HEK293 (cell line): ENCODE data around the gene PFAS.

ENCODE experiments used
- ELK4 ChIP-seq: IDR thresholded peaks from 2 replicates; pipeline ENCODE4 v1.6.1; 2011; ENCODE audit warnings: mild to moderate bottlenecking, low read depth, low read length, borderline replicate concordance
- GLIS1 ChIP-seq: fragments of 450-650 bp; formaldehyde crosslinking; IDR thresholded peaks from 2 replicates; pipeline ENCODE4 v1.5.1; 2016; ENCODE audit warnings: missing biosample characterization, missing genetic modification characterization
- HOXA7 ChIP-seq: sonication (generic); formaldehyde crosslinking; IDR thresholded peaks from 2 replicates; pipeline ENCODE4 v1.8.1; 2022; ENCODE audit warnings: missing genetic modification reagents, borderline replicate concordance
- SETDB1 ChIP-seq: IDR thresholded peaks from one replicate; pipeline ENCODE4 v1.6.1; 2017; ENCODE audit warnings: mild to moderate bottlenecking, low read length, moderate library complexity, mixed read lengths; ENCODE audit not compliant: insufficient read length
- ZBTB48 ChIP-seq: fragments of 450-650 bp; formaldehyde crosslinking; IDR thresholded peaks from 2 replicates; pipeline ENCODE4 v1.5.1; 2016; ENCODE audit warnings: missing biosample characterization, missing genetic modification characterization
- ZNF114 ChIP-seq: fragments of 450-650 bp; formaldehyde crosslinking; IDR thresholded peaks from 2 replicates; pipeline ENCODE4 v1.5.0; 2017; ENCODE audit warnings: missing biosample characterization, missing genetic modification characterization
- ZNF132 ChIP-seq: fragments of 450-650 bp; formaldehyde crosslinking; IDR thresholded peaks from 2 replicates; pipeline ENCODE4 v1.5.1; 2017; ENCODE audit warnings: missing biosample characterization, missing genetic modification characterization, borderline replicate concordance
- ZNF157 ChIP-seq: fragments of 450-650 bp; formaldehyde crosslinking; IDR thresholded peaks from 2 replicates; pipeline ENCODE4 v1.5.1; 2016; ENCODE audit warnings: missing biosample characterization, missing genetic modification characterization
- ZNF280D ChIP-seq: fragments of 450-650 bp; formaldehyde crosslinking; IDR thresholded peaks from 2 replicates; pipeline ENCODE4 v1.5.1; 2016; ENCODE audit warnings: missing biosample characterization, missing genetic modification characterization
- ZNF311 ChIP-seq: fragments of 450-650 bp; formaldehyde crosslinking; IDR thresholded peaks from 2 replicates; pipeline ENCODE4 v1.5.1; 2017; ENCODE audit warnings: missing biosample characterization, missing genetic modification characterization, borderline replicate concordance
- ZNF37A ChIP-seq: fragments of 450-650 bp; IDR thresholded peaks from 2 replicates; pipeline ENCODE4 v1.5.1; 2018; ENCODE audit warnings: missing biosample characterization, missing genetic modification characterization
- ZNF391 ChIP-seq: fragments of 450-650 bp; formaldehyde crosslinking; IDR thresholded peaks from 2 replicates; pipeline ENCODE4 v1.5.1; 2016; ENCODE audit warnings: low read depth, missing biosample characterization, missing genetic modification characterization, borderline replicate concordance
- ZNF48 ChIP-seq: fragments of 450-650 bp; formaldehyde crosslinking; IDR thresholded peaks from 2 replicates; pipeline ENCODE4 v1.5.1; 2016; ENCODE audit warnings: missing biosample characterization, missing genetic modification characterization
- ZNF549 ChIP-seq: fragments of 450-650 bp; IDR thresholded peaks from 2 replicates; pipeline ENCODE4 v1.5.1; 2018; ENCODE audit warnings: missing biosample characterization, missing genetic modification characterization, mild to moderate bottlenecking, inconsistent platforms, moderate library complexity
- ZNF585B ChIP-seq: fragments of 450-650 bp; formaldehyde crosslinking; IDR thresholded peaks from 2 replicates; pipeline ENCODE4 v1.5.1; 2016; ENCODE audit warnings: missing biosample characterization, missing genetic modification characterization
- ZNF692 ChIP-seq: fragments of 450-650 bp; formaldehyde crosslinking; IDR thresholded peaks from 2 replicates; pipeline ENCODE4 v1.5.1; 2016; ENCODE audit warnings: missing biosample characterization, missing genetic modification characterization
- ZNF776 ChIP-seq: fragments of 450-650 bp; formaldehyde crosslinking; IDR thresholded peaks from 2 replicates; pipeline ENCODE4 v1.5.0; 2017; ENCODE audit warnings: missing biosample characterization, missing genetic modification characterization, borderline replicate concordance
- ZNF830 ChIP-seq: fragments of 450-650 bp; IDR thresholded peaks from 2 replicates; pipeline ENCODE4 v1.5.0; 2018; ENCODE audit warnings: missing biosample characterization, missing genetic modification characterization, low read depth, mild to moderate bottlenecking, moderate library complexity
- TF ChIP-seq, protein P1 (sequence below): fragments of 450-650 bp; formaldehyde crosslinking; IDR thresholded peaks from 2 replicates; pipeline ENCODE4 v1.5.1; 2016; ENCODE audit warnings: missing biosample characterization, missing genetic modification characterization, borderline replicate concordance
- TF ChIP-seq, protein P2 (sequence below): fragments of 450-650 bp; formaldehyde crosslinking; IDR thresholded peaks from 2 replicates; pipeline ENCODE4 v1.5.1; 2016; ENCODE audit warnings: missing biosample characterization, missing genetic modification characterization
- TF ChIP-seq, protein P3 (sequence below): fragments of 450-650 bp; formaldehyde crosslinking; IDR thresholded peaks from 2 replicates; pipeline ENCODE4 v1.5.1; 2017; ENCODE audit warnings: missing biosample characterization, missing genetic modification characterization

PFAS gene

DNA sequence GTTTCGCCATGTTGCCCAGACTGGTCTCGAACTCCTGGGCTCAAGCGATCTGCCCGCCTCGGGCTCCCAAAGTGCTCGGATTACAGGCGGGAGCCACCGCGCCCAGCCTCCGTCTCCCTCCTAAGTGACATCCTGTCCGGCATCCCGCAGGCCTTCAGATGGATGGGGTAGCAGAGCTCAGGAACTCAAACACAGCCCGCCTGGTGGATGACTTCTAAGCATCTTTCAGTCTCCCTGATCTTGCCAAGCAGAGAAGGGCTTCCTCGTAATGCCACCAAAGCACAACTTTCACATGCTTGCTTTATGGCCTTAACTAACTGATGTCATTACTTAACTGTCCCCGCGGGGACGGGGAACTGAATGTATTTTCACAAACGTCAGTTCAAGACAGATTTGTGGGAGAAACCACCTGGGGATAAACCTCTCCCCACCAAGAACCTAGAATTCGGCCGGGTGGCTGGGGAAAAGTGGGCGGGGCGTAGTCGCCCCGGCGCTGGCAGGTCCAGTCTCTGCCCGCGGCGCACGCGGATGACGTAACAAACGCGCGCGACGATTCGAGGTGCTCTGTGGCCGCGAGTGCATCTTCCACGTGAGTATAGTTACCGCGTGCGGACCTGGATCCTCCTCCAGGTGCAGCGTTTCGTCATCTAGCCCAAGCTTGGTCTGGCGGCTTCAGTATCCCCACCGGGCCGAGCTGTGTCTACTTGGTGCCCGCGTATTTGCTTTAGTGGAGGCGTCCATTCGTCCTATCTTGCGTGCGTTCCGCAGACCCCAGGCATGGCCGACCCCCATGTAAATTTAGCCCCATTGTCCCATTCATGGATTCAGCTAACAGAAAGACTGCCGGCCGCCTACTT lies at the start of gene PFAS (continued):
- TF ChIP-seq, protein P1, sequence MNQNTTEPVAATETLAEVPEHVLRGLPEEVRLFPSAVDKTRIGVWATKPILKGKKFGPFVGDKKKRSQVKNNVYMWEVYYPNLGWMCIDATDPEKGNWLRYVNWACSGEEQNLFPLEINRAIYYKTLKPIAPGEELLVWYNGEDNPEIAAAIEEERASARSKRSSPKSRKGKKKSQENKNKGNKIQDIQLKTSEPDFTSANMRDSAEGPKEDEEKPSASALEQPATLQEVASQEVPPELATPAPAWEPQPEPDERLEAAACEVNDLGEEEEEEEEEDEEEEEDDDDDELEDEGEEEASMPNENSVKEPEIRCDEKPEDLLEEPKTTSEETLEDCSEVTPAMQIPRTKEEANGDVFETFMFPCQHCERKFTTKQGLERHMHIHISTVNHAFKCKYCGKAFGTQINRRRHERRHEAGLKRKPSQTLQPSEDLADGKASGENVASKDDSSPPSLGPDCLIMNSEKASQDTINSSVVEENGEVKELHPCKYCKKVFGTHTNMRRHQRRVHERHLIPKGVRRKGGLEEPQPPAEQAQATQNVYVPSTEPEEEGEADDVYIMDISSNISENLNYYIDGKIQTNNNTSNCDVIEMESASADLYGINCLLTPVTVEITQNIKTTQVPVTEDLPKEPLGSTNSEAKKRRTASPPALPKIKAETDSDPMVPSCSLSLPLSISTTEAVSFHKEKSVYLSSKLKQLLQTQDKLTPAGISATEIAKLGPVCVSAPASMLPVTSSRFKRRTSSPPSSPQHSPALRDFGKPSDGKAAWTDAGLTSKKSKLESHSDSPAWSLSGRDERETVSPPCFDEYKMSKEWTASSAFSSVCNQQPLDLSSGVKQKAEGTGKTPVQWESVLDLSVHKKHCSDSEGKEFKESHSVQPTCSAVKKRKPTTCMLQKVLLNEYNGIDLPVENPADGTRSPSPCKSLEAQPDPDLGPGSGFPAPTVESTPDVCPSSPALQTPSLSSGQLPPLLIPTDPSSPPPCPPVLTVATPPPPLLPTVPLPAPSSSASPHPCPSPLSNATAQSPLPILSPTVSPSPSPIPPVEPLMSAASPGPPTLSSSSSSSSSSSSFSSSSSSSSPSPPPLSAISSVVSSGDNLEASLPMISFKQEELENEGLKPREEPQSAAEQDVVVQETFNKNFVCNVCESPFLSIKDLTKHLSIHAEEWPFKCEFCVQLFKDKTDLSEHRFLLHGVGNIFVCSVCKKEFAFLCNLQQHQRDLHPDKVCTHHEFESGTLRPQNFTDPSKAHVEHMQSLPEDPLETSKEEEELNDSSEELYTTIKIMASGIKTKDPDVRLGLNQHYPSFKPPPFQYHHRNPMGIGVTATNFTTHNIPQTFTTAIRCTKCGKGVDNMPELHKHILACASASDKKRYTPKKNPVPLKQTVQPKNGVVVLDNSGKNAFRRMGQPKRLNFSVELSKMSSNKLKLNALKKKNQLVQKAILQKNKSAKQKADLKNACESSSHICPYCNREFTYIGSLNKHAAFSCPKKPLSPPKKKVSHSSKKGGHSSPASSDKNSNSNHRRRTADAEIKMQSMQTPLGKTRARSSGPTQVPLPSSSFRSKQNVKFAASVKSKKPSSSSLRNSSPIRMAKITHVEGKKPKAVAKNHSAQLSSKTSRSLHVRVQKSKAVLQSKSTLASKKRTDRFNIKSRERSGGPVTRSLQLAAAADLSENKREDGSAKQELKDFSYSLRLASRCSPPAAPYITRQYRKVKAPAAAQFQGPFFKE = no peak
- TF ChIP-seq ZNF830 (tag by site-specific recombination) (no peak), ELK4 (no peak), GLIS1 (tag by site-specific recombination) (peak; percentile 41; the same call in 1 of the 2 replicates), HOXA7 (no peak), ZNF280D (no peak), ZNF585B (tag by site-specific recombination) (no peak), ZNF692 (tag by site-specific recombination) (0 out of 2 replicates have a peak, but pooled peaks have one; percentile 15), ZNF157 (tag by site-specific recombination) (no peak), ZNF37A (tag by site-specific recombination) (no peak), ZNF776 (tag by site-specific recombination) (no peak), ZNF391 (0 out of 2 replicates have a peak, but pooled peaks have one; percentile 45), ZNF549 (tag by site-specific recombination) (no peak), SETDB1 (no peak), ZNF48 (tag by site-specific recombination) (no peak), ZBTB48 (tag by site-specific recombination) (no peak), ZNF132 (no peak), ZNF114 (tag by site-specific recombination) (no peak), ZNF311 (no peak)
- TF ChIP-seq, protein P2, sequence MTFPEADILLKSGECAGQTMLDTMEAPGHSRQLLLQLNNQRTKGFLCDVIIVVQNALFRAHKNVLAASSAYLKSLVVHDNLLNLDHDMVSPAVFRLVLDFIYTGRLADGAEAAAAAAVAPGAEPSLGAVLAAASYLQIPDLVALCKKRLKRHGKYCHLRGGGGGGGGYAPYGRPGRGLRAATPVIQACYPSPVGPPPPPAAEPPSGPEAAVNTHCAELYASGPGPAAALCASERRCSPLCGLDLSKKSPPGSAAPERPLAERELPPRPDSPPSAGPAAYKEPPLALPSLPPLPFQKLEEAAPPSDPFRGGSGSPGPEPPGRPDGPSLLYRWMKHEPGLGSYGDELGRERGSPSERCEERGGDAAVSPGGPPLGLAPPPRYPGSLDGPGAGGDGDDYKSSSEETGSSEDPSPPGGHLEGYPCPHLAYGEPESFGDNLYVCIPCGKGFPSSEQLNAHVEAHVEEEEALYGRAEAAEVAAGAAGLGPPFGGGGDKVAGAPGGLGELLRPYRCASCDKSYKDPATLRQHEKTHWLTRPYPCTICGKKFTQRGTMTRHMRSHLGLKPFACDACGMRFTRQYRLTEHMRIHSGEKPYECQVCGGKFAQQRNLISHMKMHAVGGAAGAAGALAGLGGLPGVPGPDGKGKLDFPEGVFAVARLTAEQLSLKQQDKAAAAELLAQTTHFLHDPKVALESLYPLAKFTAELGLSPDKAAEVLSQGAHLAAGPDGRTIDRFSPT = peak; percentile 91
- TF ChIP-seq, protein P3, sequence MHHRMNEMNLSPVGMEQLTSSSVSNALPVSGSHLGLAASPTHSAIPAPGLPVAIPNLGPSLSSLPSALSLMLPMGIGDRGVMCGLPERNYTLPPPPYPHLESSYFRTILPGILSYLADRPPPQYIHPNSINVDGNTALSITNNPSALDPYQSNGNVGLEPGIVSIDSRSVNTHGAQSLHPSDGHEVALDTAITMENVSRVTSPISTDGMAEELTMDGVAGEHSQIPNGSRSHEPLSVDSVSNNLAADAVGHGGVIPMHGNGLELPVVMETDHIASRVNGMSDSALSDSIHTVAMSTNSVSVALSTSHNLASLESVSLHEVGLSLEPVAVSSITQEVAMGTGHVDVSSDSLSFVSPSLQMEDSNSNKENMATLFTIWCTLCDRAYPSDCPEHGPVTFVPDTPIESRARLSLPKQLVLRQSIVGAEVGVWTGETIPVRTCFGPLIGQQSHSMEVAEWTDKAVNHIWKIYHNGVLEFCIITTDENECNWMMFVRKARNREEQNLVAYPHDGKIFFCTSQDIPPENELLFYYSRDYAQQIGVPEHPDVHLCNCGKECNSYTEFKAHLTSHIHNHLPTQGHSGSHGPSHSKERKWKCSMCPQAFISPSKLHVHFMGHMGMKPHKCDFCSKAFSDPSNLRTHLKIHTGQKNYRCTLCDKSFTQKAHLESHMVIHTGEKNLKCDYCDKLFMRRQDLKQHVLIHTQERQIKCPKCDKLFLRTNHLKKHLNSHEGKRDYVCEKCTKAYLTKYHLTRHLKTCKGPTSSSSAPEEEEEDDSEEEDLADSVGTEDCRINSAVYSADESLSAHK (tag by site-specific recombination) = no peak; the same call in 1 of the 2 replicates
